Uterus (tissue), 4 donors: Measurements from ENCODE around the gene SFR1. TPM values are rescaled to one million over a fixed set of nuclear protein-coding genes. Genes with fewer than 3 reads are reported as not detected.

Source experiments
- DNase-seq, 2 donors: peaks; one replicate each; pipeline ENCODE4 v3.0.0-alpha.2; 2019 to 2020
- H3K27ac ChIP-seq, 2 donors: fragments of 200-600 bp; sonication (generic); 1 replicate in 1 of 2; 2 replicates in 1 of 2; pipeline ENCODE4 v1.5.1; 2016 to 2018
- H3K27me3 ChIP-seq, 2 donors: fragments of 200-600 bp; sonication (generic); one replicate each; pipeline ENCODE4 v1.5.1; 2018 to 2019; ENCODE audit warnings: control low read depth in 1 of 2
- H3K36me3 ChIP-seq, 2 donors: fragments of 200-600 bp; sonication (generic); one replicate each; pipeline ENCODE4 v1.5.1; 2019; ENCODE audit warnings: control low read depth in 1 of 2
- H3K4me1 ChIP-seq, 2 donors: fragments of 200-600 bp; sonication (generic); one replicate each; pipeline ENCODE4 v1.5.1; 2018 to 2019; ENCODE audit warnings: control low read depth in 1 of 2
- H3K4me3 ChIP-seq, 2 donors: fragments of 200-600 bp; sonication (generic); 1 replicate in 1 of 2; 2 replicates in 1 of 2; pipeline ENCODE4 v1.5.1; 2018 to 2019; ENCODE audit warnings: mild to moderate bottlenecking in 1 of 2
- H3K9me3 ChIP-seq, 2 donors: fragments of 200-600 bp; sonication (generic); one replicate each; pipeline ENCODE4 v1.5.1; 2019; ENCODE audit warnings: control low read depth in 1 of 2
- POLR2A ChIP-seq, 2 donors: fragments of 450-650 bp; IDR thresholded peaks; one replicate each; pipeline ENCODE4 v1.6.1; 2016; ENCODE audit warnings: antibody characterized with exemption in 2 of 2, mild to moderate bottlenecking in 1 of 2, moderate library complexity in 1 of 2
- intact Hi-C: fragments of 100-400 bp; cut with DNase I; formaldehyde crosslinking; loops from one replicate; pipeline ENCODE4 v1.15.1; 2023; ENCODE audit warnings: low total_unique reads
- total RNA-seq, 4 donors: library from RNA; depleted of rRNA in 3 of 4; stranded (reverse); fragments of >200 nt in 3 of 4; gene quantifications; one replicate each; pipeline versions ENCODE4 v1.1.0 to v1.2.4, GENCODE V29; 2014 to 2023
- TF ChIP-seq, protein P1 (sequence below), 4 experiments: fragments of 200-600 bp in 2 of 4; fragments of 450-650 bp in 2 of 4; sonication (generic) in 2 of 4; IDR thresholded peaks; one replicate each; pipeline ENCODE4 v1.5.1; 2016 to 2019; ENCODE audit warnings: antibody characterized with exemption in 4 of 4, mild to moderate bottlenecking in 2 of 4, moderate library complexity in 1 of 4
- donor health status: DM: yes; HTN: yes; CAD: no.

Gene SFR1
- total RNA-seq, 4 donors from 2014 or later: 4.1 to 12.8 (median 10.5) TPM

DNA sequence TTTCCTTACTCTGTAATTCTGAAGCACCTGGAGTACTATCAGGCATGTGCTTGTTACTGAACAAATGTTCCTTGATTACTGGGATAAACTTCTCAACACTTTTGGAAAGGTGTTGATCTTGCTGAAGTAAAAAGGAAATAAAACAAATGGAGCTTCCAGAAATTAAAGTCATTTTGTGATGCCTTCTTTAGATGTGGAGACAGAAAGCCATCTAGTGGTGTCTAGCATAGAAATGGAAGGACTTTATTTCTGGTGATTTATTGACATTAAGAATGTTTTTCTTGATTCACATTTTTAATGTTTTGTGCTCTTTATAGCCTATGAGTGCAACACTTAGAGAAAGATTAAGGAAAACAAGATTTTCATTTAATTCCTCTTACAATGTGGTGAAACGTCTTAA lies 1.4 kb downstream of the SFR1 start:
- no peaks in the 10 kb centered on the region for H3K9me3 ChIP-seq
- no peaks in the 10 kb centered on the region for H3K36me3 ChIP-seq
- H3K4me1 ChIP-seq: peaks cover 0 to 5% of the 10 kb centered on the region in 2 donors
- no peaks in the 10 kb centered on the region for H3K27me3 ChIP-seq
- H3K27ac ChIP-seq: peak overlapping the region in 1 of 2 donors; percentile 99
- TF ChIP-seq, protein P1, sequence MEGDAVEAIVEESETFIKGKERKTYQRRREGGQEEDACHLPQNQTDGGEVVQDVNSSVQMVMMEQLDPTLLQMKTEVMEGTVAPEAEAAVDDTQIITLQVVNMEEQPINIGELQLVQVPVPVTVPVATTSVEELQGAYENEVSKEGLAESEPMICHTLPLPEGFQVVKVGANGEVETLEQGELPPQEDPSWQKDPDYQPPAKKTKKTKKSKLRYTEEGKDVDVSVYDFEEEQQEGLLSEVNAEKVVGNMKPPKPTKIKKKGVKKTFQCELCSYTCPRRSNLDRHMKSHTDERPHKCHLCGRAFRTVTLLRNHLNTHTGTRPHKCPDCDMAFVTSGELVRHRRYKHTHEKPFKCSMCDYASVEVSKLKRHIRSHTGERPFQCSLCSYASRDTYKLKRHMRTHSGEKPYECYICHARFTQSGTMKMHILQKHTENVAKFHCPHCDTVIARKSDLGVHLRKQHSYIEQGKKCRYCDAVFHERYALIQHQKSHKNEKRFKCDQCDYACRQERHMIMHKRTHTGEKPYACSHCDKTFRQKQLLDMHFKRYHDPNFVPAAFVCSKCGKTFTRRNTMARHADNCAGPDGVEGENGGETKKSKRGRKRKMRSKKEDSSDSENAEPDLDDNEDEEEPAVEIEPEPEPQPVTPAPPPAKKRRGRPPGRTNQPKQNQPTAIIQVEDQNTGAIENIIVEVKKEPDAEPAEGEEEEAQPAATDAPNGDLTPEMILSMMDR (IDR thresholded peaks at IDR 0.05): peak in 1 of 4 experiments; percentile 14
- TF ChIP-seq POLR2A (IDR thresholded peaks at IDR 0.05): no peak
- intact Hi-C loops: no loop called here
- H3K4me3 ChIP-seq: no peak overlapping the region
- DNase-seq: no peak

DNA sequence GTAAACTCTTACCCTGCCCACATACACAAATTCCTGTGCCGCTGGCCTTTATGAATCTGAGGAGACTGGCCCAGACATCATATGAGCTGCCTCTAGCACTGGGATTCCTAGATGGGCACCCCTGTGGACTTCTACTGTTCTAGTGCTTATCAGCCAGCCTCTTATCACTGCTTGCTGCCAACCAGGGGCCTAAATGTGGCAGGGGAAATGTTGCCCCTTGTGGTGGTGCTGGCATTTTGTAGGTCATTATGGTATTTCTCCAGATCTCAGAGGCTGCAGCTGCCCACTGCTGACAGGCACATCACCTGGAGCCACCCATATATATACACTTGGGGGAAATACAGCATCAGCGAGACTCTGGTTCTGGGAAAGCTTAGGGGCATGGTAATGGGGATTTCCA lies 5.4 kb downstream of the SFR1 start:
- TF ChIP-seq, protein P1 (IDR thresholded peaks at IDR 0.05): no peak
- TF ChIP-seq POLR2A (IDR thresholded peaks at IDR 0.05): no peak
- Histone ChIP-seq H3K9me3 (no peaks in the 10 kb centered on the region), H3K36me3 (no peaks in the 10 kb centered on the region), H3K27ac (no peak overlapping the region), H3K4me3 (no peak overlapping the region), H3K4me1 (no peaks in the 10 kb centered on the region), H3K27me3 (no peaks in the 10 kb centered on the region)
- no peak for DNase-seq
- intact Hi-C loops: no loop called here

DNA sequence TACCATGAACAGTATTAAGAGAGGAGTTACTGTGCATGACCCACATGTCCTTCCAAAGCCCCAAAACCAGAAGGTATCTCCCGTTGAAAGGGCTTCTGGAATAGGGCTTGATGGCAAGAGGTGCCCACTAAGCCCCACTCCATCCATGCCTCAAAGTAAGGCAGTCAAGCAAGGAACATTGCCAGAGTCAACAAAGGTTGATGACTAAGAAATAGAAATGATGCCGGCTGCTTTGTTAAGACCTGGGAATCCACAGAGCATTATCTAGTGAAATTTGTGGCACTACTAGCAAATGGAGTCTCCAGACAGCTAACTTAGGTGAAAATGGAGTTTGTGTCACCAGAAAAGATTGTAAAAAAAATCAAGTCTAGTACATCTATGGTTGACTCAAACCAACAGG lies 6.2 kb downstream of the SFR1 start:
- TF ChIP-seq POLR2A (IDR thresholded peaks at IDR 0.05): no peak
- TF ChIP-seq, protein P1 (IDR thresholded peaks at IDR 0.05): no peak
- Histone ChIP-seq H3K9me3 (no peaks in the 10 kb centered on the region), H3K4me1 (no peaks in the 10 kb centered on the region), H3K4me3 (no peak overlapping the region), H3K27ac (no peak overlapping the region), H3K36me3 (no peaks in the 10 kb centered on the region), H3K27me3 (no peaks in the 10 kb centered on the region)
- DNase-seq: no peak
- intact Hi-C loops: no loop called here

DNA sequence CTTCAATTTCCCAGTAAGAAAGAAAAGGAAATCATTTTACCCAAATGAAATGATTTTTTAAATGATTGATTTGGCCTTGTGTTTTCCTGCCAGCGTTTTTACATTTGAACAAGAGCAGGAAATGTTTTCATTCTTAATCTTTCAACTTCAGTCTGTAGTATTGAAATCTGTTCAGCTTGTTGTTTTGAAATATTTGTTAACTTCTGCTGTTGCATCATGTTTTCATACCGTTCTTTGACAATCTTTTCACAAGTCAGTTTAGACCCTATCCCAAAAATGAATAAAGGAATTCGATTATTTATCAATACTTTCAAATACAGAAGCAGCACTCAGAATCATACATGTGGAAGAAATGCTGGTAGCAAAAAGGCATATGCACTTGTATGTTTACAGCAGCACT lies 8.1 kb downstream of the SFR1 start:
- H3K4me1 ChIP-seq: no peaks in the 10 kb centered on the region
- no peaks in the 10 kb centered on the region for H3K36me3 ChIP-seq
- H3K4me3 ChIP-seq: no peak overlapping the region
- H3K9me3 ChIP-seq: no peaks in the 10 kb centered on the region
- DNase-seq: no peak
- intact Hi-C loops: no loop called here
- no peak for TF ChIP-seq POLR2A (IDR thresholded peaks at IDR 0.05)
- TF ChIP-seq, protein P1 (IDR thresholded peaks at IDR 0.05): no peak
- no peak overlapping the region for H3K27ac ChIP-seq
- no peaks in the 10 kb centered on the region for H3K27me3 ChIP-seq

DNA sequence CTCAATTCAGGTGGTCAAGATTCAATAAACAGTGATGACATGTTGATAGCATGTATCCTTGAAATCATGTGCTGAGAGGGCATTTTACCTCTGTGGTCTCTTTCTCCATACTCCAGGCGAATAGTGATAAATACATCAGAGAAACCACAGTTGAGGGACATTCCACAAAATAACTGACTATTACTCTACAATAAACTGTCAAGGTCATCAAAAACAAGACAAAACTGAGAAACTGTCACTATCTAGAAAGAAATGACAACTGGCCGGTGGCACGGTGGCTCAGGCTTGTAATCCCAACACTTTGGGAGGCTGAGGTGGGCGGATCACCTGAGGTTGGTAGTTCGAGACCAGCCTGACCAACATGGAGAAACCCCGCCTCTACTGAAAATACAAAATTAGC lies 16.2 kb downstream of the SFR1 start:
- intact Hi-C loops: no loop called here
- Histone ChIP-seq H3K9me3 (no peaks in the 10 kb centered on the region), H3K36me3 (no peaks in the 10 kb centered on the region), H3K4me1 (no peaks in the 10 kb centered on the region), H3K27ac (no peak overlapping the region), H3K4me3 (no peak overlapping the region), H3K27me3 (no peaks in the 10 kb centered on the region)
- no peak for TF ChIP-seq POLR2A (IDR thresholded peaks at IDR 0.05)
- TF ChIP-seq, protein P1 (IDR thresholded peaks at IDR 0.05): no peak
- no peak for DNase-seq
